Naive B cell (primary cell): Measurements from ENCODE around the gene VWC2. TPM values are rescaled to one million over a fixed set of nuclear protein-coding genes. Genes with fewer than 3 reads are reported as not detected.
A peak's percentile ranks its signal among the peaks of the same experiment; 100 is the strongest.
"Not testable (repeated sequence)": the region's sequence is repeated elsewhere in the genome, so short reads cannot be mapped to it uniquely, and the experiment has no call there.

Source experiments
- ATAC-seq, 2 donors: fragments of 150-1000 bp; cut with Tn5 transposase; 2 replicates each; pipeline ENCODE4 v1.10.0; 2021; ENCODE audit warnings: low read depth in 2 of 2, mild to moderate bottlenecking in 2 of 2, moderate library complexity in 2 of 2
- DNase-seq: peaks from one replicate; pipeline ENCODE4 v3.0.0; 2022
- H3K27ac Mint-ChIP-seq, 6 donors: one replicate each; pipeline ENCODE4 v1.8.0; 2020 to 2022; ENCODE audit warnings: mild to moderate bottlenecking in 6 of 6, mixed read lengths in 6 of 6, moderate library complexity in 5 of 6, inconsistent platforms in 2 of 6
- H3K27me3 Mint-ChIP-seq, 3 donors: one replicate each; pipeline ENCODE4 v1.8.0; 2021 to 2022; ENCODE audit warnings: mixed read lengths in 3 of 3, mild to moderate bottlenecking in 1 of 3
- H3K36me3 Mint-ChIP-seq, 2 donors: one replicate each; pipeline ENCODE4 v1.8.0; 2020 to 2022; ENCODE audit warnings: mixed read lengths in 2 of 2, inconsistent platforms in 1 of 2, mild to moderate bottlenecking in 1 of 2
- H3K4me1 Mint-ChIP-seq, 3 donors: one replicate each; pipeline ENCODE4 v1.8.0; 2020 to 2022; ENCODE audit warnings: mixed read lengths in 3 of 3, inconsistent platforms in 1 of 3, mild to moderate bottlenecking in 1 of 3, moderate library complexity in 1 of 3
- H3K4me3 Mint-ChIP-seq, 8 donors: one replicate each; pipeline ENCODE4 v1.8.0; 2020 to 2022; ENCODE audit warnings: mild to moderate bottlenecking in 8 of 8, mixed read lengths in 8 of 8, moderate library complexity in 8 of 8, inconsistent platforms in 2 of 8
- H3K9me3 Mint-ChIP-seq, 7 donors: one replicate each; pipeline ENCODE4 v1.8.0; 2020 to 2022; ENCODE audit warnings: mixed read lengths in 7 of 7, mild to moderate bottlenecking in 5 of 7, inconsistent platforms in 2 of 7, moderate library complexity in 1 of 7
- polyA plus RNA-seq, 6 donors: library from polyadenylated mRNA; unstranded; fragments of 300-500 nt; fragmentation: Illumina TruSeq; gene quantifications; one replicate each; pipeline ENCODE4 v1.2.3, GENCODE V29; 2021; ENCODE audit warnings: low read depth in 6 of 6

Gene VWC2
- polyA plus RNA-seq, 6 donors from 2014 or later, result not detected

- no peak for ATAC-seq
- no peak for DNase-seq
- Mint-ChIP-seq H3K36me3 (no peaks in the 10 kb centered on the region), H3K27ac (no peak overlapping the region), H3K27me3 (peaks cover 0 to 8% (median 4%) of the 10 kb centered on the region in 3 donors), H3K9me3 (peaks cover 0 to 4% (median 0%) of the 10 kb centered on the region in 7 donors), H3K4me1 (no peaks in the 10 kb centered on the region), H3K4me3 (no peak overlapping the region)
These were observed 67.4 kb downstream of the VWC2 start for GRCh38 chr7:49840751-49841405.

GRCh38 chr7:49845626-49846025, 72.2 kb downstream of the VWC2 start:
- peak overlapping the region in 1 of 6 donors; percentile 21 for H3K27ac Mint-ChIP-seq
- DNase-seq (no peak), ATAC-seq (no peak)
- no peaks in the 10 kb centered on the region for H3K4me1 Mint-ChIP-seq
- peaks cover 0 to 4% (median 0%) of the 10 kb centered on the region in 7 donors for H3K9me3 Mint-ChIP-seq
- H3K36me3 Mint-ChIP-seq, result no peaks in the 10 kb centered on the region
- peaks cover 4 to 8% (median 5%) of the 10 kb centered on the region in 3 donors for H3K27me3 Mint-ChIP-seq
- H3K4me3 Mint-ChIP-seq, result no peak overlapping the region

GRCh38 chr7:49848211-49848841, 74.9 kb downstream of the VWC2 start:
- Mint-ChIP-seq H3K4me3 (no peak overlapping the region), H3K4me1 (no peaks in the 10 kb centered on the region), H3K9me3 (peaks cover 0 to 4% (median 0%) of the 10 kb centered on the region in 7 donors), H3K27ac (no peak overlapping the region), H3K36me3 (no peaks in the 10 kb centered on the region), H3K27me3 (peaks cover 0 to 8% (median 5%) of the 10 kb centered on the region in 3 donors)
- no peak for DNase-seq
- no peak for ATAC-seq

GRCh38 chr7:49850921-49851613, 77.6 kb downstream of the VWC2 start:
- no peaks in the 10 kb centered on the region for H3K36me3 Mint-ChIP-seq
- ATAC-seq, result no peak
- no peak overlapping the region for H3K27ac Mint-ChIP-seq
- no peak overlapping the region for H3K4me3 Mint-ChIP-seq
- H3K9me3 Mint-ChIP-seq, result no peaks in the 10 kb centered on the region
- peaks cover 0 to 5% (median 0%) of the 10 kb centered on the region in 3 donors for H3K27me3 Mint-ChIP-seq
- H3K4me1 Mint-ChIP-seq, result no peaks in the 10 kb centered on the region
- DNase-seq, result no peak

- not testable (repeated sequence) for H3K4me1 Mint-ChIP-seq, H3K9me3 Mint-ChIP-seq, H3K27me3 Mint-ChIP-seq, H3K4me3 Mint-ChIP-seq, H3K27ac Mint-ChIP-seq, ATAC-seq, DNase-seq, H3K36me3 Mint-ChIP-seq
These were observed 78.1 kb downstream of the VWC2 start for GRCh38 chr7:49851614-49851934.

- no peak for DNase-seq
- H3K27me3 Mint-ChIP-seq, result no peaks in the 10 kb centered on the region
- no peak for ATAC-seq
- no peaks in the 10 kb centered on the region for H3K36me3 Mint-ChIP-seq
- H3K27ac Mint-ChIP-seq, result no peak overlapping the region
- peaks cover 0 to 8% (median 0%) of the 10 kb centered on the region in 7 donors for H3K9me3 Mint-ChIP-seq
- no peak overlapping the region for H3K4me3 Mint-ChIP-seq
- no peaks in the 10 kb centered on the region for H3K4me1 Mint-ChIP-seq
These were observed 79.4 kb downstream of the VWC2 start for GRCh38 chr7:49852619-49853462.

GRCh38 chr7:49855281-49855980, 82.0 kb downstream of the VWC2 start:
- no peak overlapping the region for H3K4me3 Mint-ChIP-seq
- no peaks in the 10 kb centered on the region for H3K36me3 Mint-ChIP-seq
- H3K27ac Mint-ChIP-seq, result peak overlapping the region in 1 of 6 donors; percentile 27
- peaks cover 0 to 4% (median 4%) of the 10 kb centered on the region in 3 donors for H3K27me3 Mint-ChIP-seq
- DNase-seq (no peak), ATAC-seq (no peak)
- no peaks in the 10 kb centered on the region for H3K4me1 Mint-ChIP-seq
- peaks cover 0 to 11% (median 2%) of the 10 kb centered on the region in 7 donors for H3K9me3 Mint-ChIP-seq

- Mint-ChIP-seq H3K27ac (no peak overlapping the region), H3K36me3 (no peaks in the 10 kb centered on the region), H3K9me3 (peaks cover 0 to 11% (median 2%) of the 10 kb centered on the region in 7 donors), H3K4me3 (no peak overlapping the region), H3K27me3 (peaks cover 0 to 10% (median 5%) of the 10 kb centered on the region in 3 donors), H3K4me1 (no peaks in the 10 kb centered on the region)
- ATAC-seq (no peak), DNase-seq (no peak)
These were observed 86.9 kb downstream of the VWC2 start for GRCh38 chr7:49860293-49860692.

GRCh38 chr7:49866076-49866735, 92.8 kb downstream of the VWC2 start:
- ATAC-seq (no peak), DNase-seq (no peak)
- Mint-ChIP-seq H3K27me3 (peaks cover 7 to 12% (median 11%) of the 10 kb centered on the region in 3 donors), H3K4me3 (no peak overlapping the region), H3K36me3 (no peaks in the 10 kb centered on the region), H3K27ac (no peak overlapping the region), H3K9me3 (no peaks in the 10 kb centered on the region), H3K4me1 (no peaks in the 10 kb centered on the region)

GRCh38 chr7:49866910-49867309, 93.5 kb downstream of the VWC2 start:
- H3K36me3 Mint-ChIP-seq, result no peaks in the 10 kb centered on the region
- H3K4me3 Mint-ChIP-seq, result no peak overlapping the region
- no peak overlapping the region for H3K27ac Mint-ChIP-seq
- H3K4me1 Mint-ChIP-seq, result no peaks in the 10 kb centered on the region
- no peak for DNase-seq
- no peak for ATAC-seq
- peaks cover 0 to under 1% (median 0%) of the 10 kb centered on the region in 7 donors for H3K9me3 Mint-ChIP-seq
- peaks cover 7 to 12% (median 11%) of the 10 kb centered on the region in 3 donors for H3K27me3 Mint-ChIP-seq

GRCh38 chr7:49873420-49873819, 100.0 kb downstream of the VWC2 start:
- ATAC-seq, result no peak
- DNase-seq, result no peak
- Mint-ChIP-seq H3K27me3 (peaks cover 0 to 8% (median 0%) of the 10 kb centered on the region in 3 donors), H3K9me3 (peaks cover 0 to 3% (median 0%) of the 10 kb centered on the region in 7 donors), H3K4me1 (no peaks in the 10 kb centered on the region), H3K36me3 (no peaks in the 10 kb centered on the region), H3K4me3 (no peak overlapping the region), H3K27ac (no peak overlapping the region)

- Mint-ChIP-seq H3K9me3 (peaks cover 0 to 3% (median 0%) of the 10 kb centered on the region in 7 donors), H3K27me3 (peaks cover 0 to 4% (median 0%) of the 10 kb centered on the region in 3 donors), H3K36me3 (no peaks in the 10 kb centered on the region), H3K27ac (no peak overlapping the region), H3K4me3 (no peak overlapping the region), H3K4me1 (no peaks in the 10 kb centered on the region)
- ATAC-seq, result no peak
- DNase-seq, result no peak
These were observed 101.9 kb downstream of the VWC2 start for GRCh38 chr7:49875336-49875735.
